ENCODE data around the gene PATJ. TPM values are rescaled to one million over a fixed set of nuclear protein-coding genes. Genes with fewer than 3 reads are reported as not detected.
"Not testable (repeated sequence)": the region's sequence is repeated elsewhere in the genome, so short reads cannot be mapped to it uniquely, and the experiment has no call there.

Gene PATJ
- total RNA-seq, 2 donors from 2014 or later: 42.7 to 67.5 TPM

- no peaks in the 10 kb centered on the region for H3K9me3 ChIP-seq
- no peak overlapping the region for H3K27ac ChIP-seq
- intact Hi-C loops (cut with DNase I): no loop called here
- no peaks in the 10 kb centered on the region for H3K36me3 ChIP-seq
- H3K4me1 ChIP-seq (replicated peaks): no peaks in the 10 kb centered on the region
- 95% methylated on average over 2 of the region's 2 CpGs for WGBS
- no peak for TF ChIP-seq POLR2A (IDR thresholded peaks at IDR 0.05)
- no peak for TF ChIP-seq POLR2AphosphoS5 (IDR thresholded peaks at IDR 0.05)
- no peak for TF ChIP-seq CTCF (IDR thresholded peaks at IDR 0.05)
- no peaks in the 10 kb centered on the region for H3K27me3 ChIP-seq (replicated peaks; ENCODE audit: insufficient read depth)
- no peak overlapping the region for H3K4me3 ChIP-seq
- no peak for DNase-seq (ENCODE audit: low spot score)
Observed at GRCh38 chr1:61873581-61873980, 131.3 kb downstream of the PATJ start.

- no peaks in the 10 kb centered on the region for H3K27me3 ChIP-seq (replicated peaks; ENCODE audit: insufficient read depth)
- whole genome bisulfite sequencing: 100% methylated on average over 1 of the region's 1 CpG
- no peak overlapping the region for H3K4me3 ChIP-seq
- H3K27ac ChIP-seq: no peak overlapping the region
- DNase-seq (ENCODE audit: low spot score): no peak
- no peaks in the 10 kb centered on the region for H3K9me3 ChIP-seq
- no peaks in the 10 kb centered on the region for H3K36me3 ChIP-seq
- intact Hi-C loops (cut with DNase I): no loop called here
- no peaks in the 10 kb centered on the region for H3K4me1 ChIP-seq (replicated peaks)
- TF ChIP-seq POLR2A (IDR thresholded peaks at IDR 0.05) (no peak), CTCF (IDR thresholded peaks at IDR 0.05) (no peak), POLR2AphosphoS5 (IDR thresholded peaks at IDR 0.05) (no peak)
Observed at GRCh38 chr1:61873994-61874393, 131.7 kb downstream of the PATJ start.

GRCh38 chr1:61875198-61875597, 132.9 kb downstream of the PATJ start:
- TF ChIP-seq CTCF (IDR thresholded peaks at IDR 0.05) (no peak), POLR2AphosphoS5 (IDR thresholded peaks at IDR 0.05) (no peak), POLR2A (IDR thresholded peaks at IDR 0.05) (no peak)
- no peak overlapping the region for H3K4me3 ChIP-seq
- no peaks in the 10 kb centered on the region for H3K9me3 ChIP-seq
- no peak for DNase-seq (ENCODE audit: low spot score)
- 90% methylated on average over 2 of the region's 2 CpGs for WGBS
- H3K36me3 ChIP-seq: no peaks in the 10 kb centered on the region
- H3K27ac ChIP-seq: no peak overlapping the region
- no peaks in the 10 kb centered on the region for H3K4me1 ChIP-seq (replicated peaks)
- no peaks in the 10 kb centered on the region for H3K27me3 ChIP-seq (replicated peaks; ENCODE audit: insufficient read depth)
- intact Hi-C loops (cut with DNase I): no loop called here

- H3K4me1 ChIP-seq (replicated peaks); H3K27me3 ChIP-seq (replicated peaks; ENCODE audit: insufficient read depth); H3K4me3 ChIP-seq; DNase-seq (ENCODE audit: low spot score); H3K9me3 ChIP-seq; intact Hi-C loops (cut with DNase I); H3K27ac ChIP-seq; H3K36me3 ChIP-seq: not testable (repeated sequence)
- 86% methylated on average over 5 of the region's 5 CpGs for WGBS
Observed at GRCh38 chr1:61879887-61880474, 137.7 kb downstream of the PATJ start.

- intact Hi-C loops (cut with DNase I): no loop called here
- no peak overlapping the region for H3K27ac ChIP-seq
- WGBS: 59% methylated on average over 3 of the region's 3 CpGs
- no peaks in the 10 kb centered on the region for H3K9me3 ChIP-seq
- H3K27me3 ChIP-seq (replicated peaks; ENCODE audit: insufficient read depth): no peaks in the 10 kb centered on the region
- no peak for TF ChIP-seq CTCF (IDR thresholded peaks at IDR 0.05)
- TF ChIP-seq POLR2A (IDR thresholded peaks at IDR 0.05): no peak
- TF ChIP-seq POLR2AphosphoS5 (IDR thresholded peaks at IDR 0.05): no peak
- H3K4me3 ChIP-seq: no peak overlapping the region
- no peak for DNase-seq (ENCODE audit: low spot score)
- H3K36me3 ChIP-seq: no peaks in the 10 kb centered on the region
- no peaks in the 10 kb centered on the region for H3K4me1 ChIP-seq (replicated peaks)
Observed at GRCh38 chr1:61887076-61887867, 145.0 kb downstream of the PATJ start.
